GM12878 (cell line): ENCODE data around the gene TMEM135. TPM values are rescaled to one million over a fixed set of nuclear protein-coding genes. Genes with fewer than 3 reads are reported as not detected.

Experiments
- ATAC-seq: fragments of 200-7000 bp; cut with Tn5 transposase; 3 replicates; pipeline ENCODE4 v1.9.1; 2020; ENCODE audit warnings: mild to moderate bottlenecking, moderate library complexity
- BruUV-seq: library from RNA; stranded (reverse); fragments of 400-500 nt; replicated peaks from 2 replicates; lab custom pipeline; 2021; lab: Mats Ljungman, UMichigan
- CTCF ChIA-PET: fragments of 300-600 bp; sonication (Branson Sonifier 250); formaldehyde crosslinking; extraction: SDS; loops from one replicate; lab custom pipeline; 2021; ENCODE audit warnings: inconsistent platforms; lab: Yijun Ruan, JAX
- POLR2A ChIA-PET: fragments of 350-600 bp; formaldehyde crosslinking; extraction: SDS; loops from one replicate; lab custom pipeline; 2021; ENCODE audit warnings: inconsistent platforms; lab: Charles Lee
- RAD21 ChIA-PET: fragments of 300-600 bp; sonication (Branson Sonifier 250); formaldehyde crosslinking; loops from one replicate; lab custom pipeline; 2023; ENCODE audit warnings: antibody characterized with exemption; ENCODE audit not compliant: unreplicated experiment; lab: Charles Lee
- SMC1A ChIA-PET: fragments of 300-600 bp; sonication (Branson Sonifier 250); formaldehyde crosslinking; loops from one replicate; lab custom pipeline; 2023; ENCODE audit not compliant: unreplicated experiment, uncharacterized antibody; lab: Charles Lee
- DNase-seq: peaks from one replicate; pipeline ENCODE4 v3.0.0-alpha.2; 2011; ENCODE audit warnings: low read depth, low spot score
- FAIRE-seq: peaks from 3 replicates; lab custom pipeline; 2011; peaks lifted over from hg19 to GRCh38; lab: Jason Lieb, UNC
- H2AFZ ChIP-seq: 2 replicates; pipeline ENCODE4 v1.6.0; 2011; ENCODE audit warnings: low read depth, low read length, control low read depth; ENCODE audit not compliant: control insufficient read depth
- H3K27ac ChIP-seq: 2 replicates; pipeline ENCODE4 v1.5.1; 2011; ENCODE audit warnings: control low read depth; ENCODE audit not compliant: control insufficient read depth, insufficient read depth
- H3K27me3 ChIP-seq, 2 experiments: replicated peaks in 1 of 2; 2 replicates each; pipeline versions ENCODE4 v1.6.0 to v1.6.1; 2011; ENCODE audit warnings: low read length in 1 of 2; ENCODE audit not compliant: control insufficient read depth in 2 of 2, insufficient read depth in 2 of 2
- H3K36me3 ChIP-seq, 2 experiments: 2 replicates each; pipeline ENCODE4 v1.5.1; 2011; ENCODE audit warnings: low read length in 1 of 2; ENCODE audit not compliant: control insufficient read depth in 2 of 2, insufficient read depth in 2 of 2
- H3K4me1 ChIP-seq: 2 replicates; pipeline ENCODE4 v1.6.1; 2011; ENCODE audit warnings: mild to moderate bottlenecking, low read length, moderate library complexity, mixed read lengths; ENCODE audit not compliant: control insufficient read depth, insufficient read depth
- H3K4me2 ChIP-seq: 2 replicates; pipeline ENCODE4 v1.6.0; 2011; ENCODE audit warnings: control low read depth; ENCODE audit not compliant: control insufficient read depth, insufficient read depth
- H3K4me3 ChIP-seq: fragments of 200-600 bp; sonication (generic); 2 replicates; pipeline ENCODE4 v1.5.1; 2016
- H3K79me2 ChIP-seq: 2 replicates; pipeline ENCODE4 v1.6.0; 2011; ENCODE audit warnings: low read length; ENCODE audit not compliant: control insufficient read depth, insufficient read depth
- H3K9ac ChIP-seq: 2 replicates; pipeline ENCODE4 v1.8.0; 2011; ENCODE audit warnings: low read length, control low read depth, mixed read lengths; ENCODE audit not compliant: control insufficient read depth, insufficient read depth
- H3K9me3 ChIP-seq: replicated peaks from 3 replicates; pipeline ENCODE4 v1.5.1; 2011; ENCODE audit warnings: mild to moderate bottlenecking, low read length; ENCODE audit not compliant: control insufficient read depth, insufficient read depth
- H4K20me1 ChIP-seq: 2 replicates; pipeline ENCODE4 v1.6.0; 2011; ENCODE audit not compliant: control insufficient read depth, insufficient read depth
- GATAD2B ChIP-seq: fragments of 450-650 bp; conservative IDR thresholded peaks from 2 replicates; pipeline ENCODE4 v1.6.1; 2017; ENCODE audit warnings: low read depth, mild to moderate bottlenecking, moderate library complexity
- IKZF2 ChIP-seq, 2 experiments: fragments of 450-650 bp; IDR thresholded peaks; 2 replicates each; pipeline ENCODE4 v1.6.1; 2017; ENCODE audit warnings: mild to moderate bottlenecking in 2 of 2, moderate library complexity in 2 of 2
- IRF4 ChIP-seq: IDR thresholded peaks from 2 replicates; pipeline ENCODE4 v1.6.1; 2011; ENCODE audit warnings: low read depth, low read length
- MEF2A ChIP-seq: IDR thresholded peaks from 2 replicates; pipeline ENCODE4 v1.6.1; 2011; ENCODE audit warnings: low read depth, mild to moderate bottlenecking, low read length, moderate library complexity; ENCODE audit not compliant: insufficient read depth
- MXI1 ChIP-seq: fragments of 150-350 bp; IDR thresholded peaks from 2 replicates; pipeline ENCODE4 v1.6.1; 2011; ENCODE audit warnings: low read depth, mild to moderate bottlenecking, inconsistent platforms, low read length, improper control_type of control experiment
- NRF1 ChIP-seq: conservative IDR thresholded peaks from 2 replicates; pipeline ENCODE4 v1.6.1; 2011; ENCODE audit warnings: mild to moderate bottlenecking, low read depth, low read length, improper control_type of control experiment
- in situ Hi-C: fragments of 300-500 bp; cut with MboI; formaldehyde crosslinking; loops from 9 replicates; pipeline ENCODE4 v1.14.3; 2018; ENCODE audit warnings: mixed read lengths
- intact Hi-C: fragments of 100-400 bp; cut with micrococcal nuclease; formaldehyde crosslinking; loops from one replicate; pipeline ENCODE4 v1.14.2; 2022; ENCODE audit not compliant: unreplicated experiment
- polyA plus RNA-seq, 11 experiments: library from polyadenylated mRNA; depleted of rRNA in 4 of 11; unstranded in 6 of 11; stranded (reverse) in 5 of 11; fragments of >200 nt; fragmentation: Nextera tagmentation in 4 of 11; fragmentation: Illumina TruSeq in 1 of 11; extraction: Ambion mirVana in 4 of 11; extraction: Trizol in 1 of 11; gene quantifications; 1 replicate in 1 of 11; 2 replicates in 10 of 11; pipeline versions ENCODE4 v1.2.1 to v1.2.3, GENCODE V29; 2011 to 2016; ENCODE audit warnings: inconsistent platforms in 2 of 11, missing spikeins in 2 of 11, low read depth in 1 of 11
- total RNA-seq, 4 experiments: library from RNA; depleted of rRNA in 3 of 4; stranded (reverse); fragments of >200 nt in 3 of 4; fragmentation: Illumina TruSeq in 1 of 4; extraction: Trizol in 1 of 4; gene quantifications; 2 replicates each; pipeline versions ENCODE4 v1.2.1 to v1.2.3, GENCODE V29; 2013 to 2021
- TF ChIP-seq, protein P1 (sequence below): fragments of 450-650 bp; conservative IDR thresholded peaks from 2 replicates; pipeline ENCODE4 v1.6.1; 2017; ENCODE audit warnings: mild to moderate bottlenecking, moderate library complexity
- TF ChIP-seq, protein P2 (sequence below): fragments of 450-650 bp; IDR thresholded peaks from 2 replicates; pipeline ENCODE4 v1.6.1; 2016; ENCODE audit warnings: mild to moderate bottlenecking, moderate library complexity, borderline replicate concordance
- TF ChIP-seq, protein P3 (sequence below): fragments of 450-650 bp; IDR thresholded peaks from 2 replicates; pipeline ENCODE4 v1.6.1; 2014; ENCODE audit warnings: mild to moderate bottlenecking

The TMEM135 gene
- total and polyA plus RNA-seq, 10 of the 15 experiments (the other 5 are each of a cell fraction or from before 2014, with no cell fraction given): 7.2 to 117 (median 12.9) TPM

DNA sequence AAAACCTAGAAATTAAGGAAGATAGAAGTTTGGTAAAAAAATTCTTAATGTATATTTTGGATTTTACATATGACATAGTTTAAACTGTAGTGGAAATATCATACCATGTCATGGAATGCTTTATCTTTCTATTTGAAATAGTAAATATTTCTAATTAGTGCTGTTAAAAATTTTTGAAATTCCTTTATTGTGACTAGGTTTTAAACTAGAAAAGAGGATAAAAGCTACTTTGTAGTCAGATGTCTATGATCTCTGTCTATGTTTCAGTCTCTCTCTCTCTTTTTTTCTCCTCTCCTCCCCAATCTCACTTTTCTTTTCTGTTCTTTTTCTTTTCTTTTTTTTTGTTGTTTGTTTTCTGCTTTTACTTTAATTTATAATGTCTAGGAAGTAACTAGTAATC is 226.2 kb downstream of the TMEM135 start (continued):
- TF ChIP-seq, protein P1, sequence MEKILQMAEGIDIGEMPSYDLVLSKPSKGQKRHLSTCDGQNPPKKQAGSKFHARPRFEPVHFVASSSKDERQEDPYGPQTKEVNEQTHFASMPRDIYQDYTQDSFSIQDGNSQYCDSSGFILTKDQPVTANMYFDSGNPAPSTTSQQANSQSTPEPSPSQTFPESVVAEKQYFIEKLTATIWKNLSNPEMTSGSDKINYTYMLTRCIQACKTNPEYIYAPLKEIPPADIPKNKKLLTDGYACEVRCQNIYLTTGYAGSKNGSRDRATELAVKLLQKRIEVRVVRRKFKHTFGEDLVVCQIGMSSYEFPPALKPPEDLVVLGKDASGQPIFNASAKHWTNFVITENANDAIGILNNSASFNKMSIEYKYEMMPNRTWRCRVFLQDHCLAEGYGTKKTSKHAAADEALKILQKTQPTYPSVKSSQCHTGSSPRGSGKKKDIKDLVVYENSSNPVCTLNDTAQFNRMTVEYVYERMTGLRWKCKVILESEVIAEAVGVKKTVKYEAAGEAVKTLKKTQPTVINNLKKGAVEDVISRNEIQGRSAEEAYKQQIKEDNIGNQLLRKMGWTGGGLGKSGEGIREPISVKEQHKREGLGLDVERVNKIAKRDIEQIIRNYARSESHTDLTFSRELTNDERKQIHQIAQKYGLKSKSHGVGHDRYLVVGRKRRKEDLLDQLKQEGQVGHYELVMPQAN: no peak
- no peak for TF ChIP-seq NRF1
- TF ChIP-seq, protein P2, sequence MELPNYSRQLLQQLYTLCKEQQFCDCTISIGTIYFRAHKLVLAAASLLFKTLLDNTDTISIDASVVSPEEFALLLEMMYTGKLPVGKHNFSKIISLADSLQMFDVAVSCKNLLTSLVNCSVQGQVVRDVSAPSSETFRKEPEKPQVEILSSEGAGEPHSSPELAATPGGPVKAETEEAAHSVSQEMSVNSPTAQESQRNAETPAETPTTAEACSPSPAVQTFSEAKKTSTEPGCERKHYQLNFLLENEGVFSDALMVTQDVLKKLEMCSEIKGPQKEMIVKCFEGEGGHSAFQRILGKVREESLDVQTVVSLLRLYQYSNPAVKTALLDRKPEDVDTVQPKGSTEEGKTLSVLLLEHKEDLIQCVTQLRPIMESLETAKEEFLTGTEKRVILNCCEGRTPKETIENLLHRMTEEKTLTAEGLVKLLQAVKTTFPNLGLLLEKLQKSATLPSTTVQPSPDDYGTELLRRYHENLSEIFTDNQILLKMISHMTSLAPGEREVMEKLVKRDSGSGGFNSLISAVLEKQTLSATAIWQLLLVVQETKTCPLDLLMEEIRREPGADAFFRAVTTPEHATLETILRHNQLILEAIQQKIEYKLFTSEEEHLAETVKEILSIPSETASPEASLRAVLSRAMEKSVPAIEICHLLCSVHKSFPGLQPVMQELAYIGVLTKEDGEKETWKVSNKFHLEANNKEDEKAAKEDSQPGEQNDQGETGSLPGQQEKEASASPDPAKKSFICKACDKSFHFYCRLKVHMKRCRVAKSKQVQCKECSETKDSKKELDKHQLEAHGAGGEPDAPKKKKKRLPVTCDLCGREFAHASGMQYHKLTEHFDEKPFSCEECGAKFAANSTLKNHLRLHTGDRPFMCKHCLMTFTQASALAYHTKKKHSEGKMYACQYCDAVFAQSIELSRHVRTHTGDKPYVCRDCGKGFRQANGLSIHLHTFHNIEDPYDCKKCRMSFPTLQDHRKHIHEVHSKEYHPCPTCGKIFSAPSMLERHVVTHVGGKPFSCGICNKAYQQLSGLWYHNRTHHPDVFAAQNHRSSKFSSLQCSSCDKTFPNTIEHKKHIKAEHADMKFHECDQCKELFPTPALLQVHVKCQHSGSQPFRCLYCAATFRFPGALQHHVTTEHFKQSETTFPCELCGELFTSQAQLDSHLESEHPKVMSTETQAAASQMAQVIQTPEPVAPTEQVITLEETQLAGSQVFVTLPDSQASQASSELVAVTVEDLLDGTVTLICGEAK: no peak

DNA sequence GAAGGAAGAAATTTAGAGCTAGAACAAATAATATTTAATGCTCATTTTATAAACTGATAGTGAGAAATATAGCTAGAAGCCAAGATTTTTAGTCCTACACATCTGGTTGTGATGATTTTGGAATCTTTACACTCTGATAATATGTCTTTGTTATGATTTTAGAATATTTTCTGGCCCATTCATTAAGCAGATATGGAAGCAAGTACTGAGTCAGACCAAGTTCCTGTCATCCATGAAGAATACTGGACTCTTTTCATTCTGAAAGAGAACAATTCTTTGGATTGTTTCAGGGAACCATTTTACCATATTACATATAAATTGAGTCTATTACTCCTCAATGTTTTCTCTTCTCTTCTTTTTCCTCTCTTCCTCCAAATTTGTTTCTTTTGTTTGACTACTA is 227.4 kb downstream of the TMEM135 start:
- no peak for FAIRE-seq
- TF ChIP-seq MEF2A (no peak), IRF4 (no peak), MXI1 (no peak), GATAD2B (no peak), IKZF2 (IDR thresholded peaks at IDR 0.05) (no peak)
- TF ChIP-seq, protein P3, sequence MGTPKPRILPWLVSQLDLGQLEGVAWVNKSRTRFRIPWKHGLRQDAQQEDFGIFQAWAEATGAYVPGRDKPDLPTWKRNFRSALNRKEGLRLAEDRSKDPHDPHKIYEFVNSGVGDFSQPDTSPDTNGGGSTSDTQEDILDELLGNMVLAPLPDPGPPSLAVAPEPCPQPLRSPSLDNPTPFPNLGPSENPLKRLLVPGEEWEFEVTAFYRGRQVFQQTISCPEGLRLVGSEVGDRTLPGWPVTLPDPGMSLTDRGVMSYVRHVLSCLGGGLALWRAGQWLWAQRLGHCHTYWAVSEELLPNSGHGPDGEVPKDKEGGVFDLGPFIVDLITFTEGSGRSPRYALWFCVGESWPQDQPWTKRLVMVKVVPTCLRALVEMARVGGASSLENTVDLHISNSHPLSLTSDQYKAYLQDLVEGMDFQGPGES: no peak
- Histone ChIP-seq H3K9ac (no peak overlapping the region), H3K27me3 (no peaks in the 10 kb centered on the region), H3K4me2 (no peak overlapping the region), H3K27ac (no peak overlapping the region), H3K36me3 (no peaks in the 10 kb centered on the region), H3K4me3 (no peak overlapping the region), H2AFZ (no peak overlapping the region), H3K9me3 (no peaks in the 10 kb centered on the region), H3K79me2 (no peaks in the 10 kb centered on the region), H3K4me1 (no peaks in the 10 kb centered on the region), H4K20me1 (no peaks in the 10 kb centered on the region)
- no TSS peak for BruUV-seq
- ChIA-PET CTCF (interaction anchor here (0.6 to 2.0 kb wide), 5 partner anchors 24 to 394 kb away, joined by 3 to 7 read pairs (median 4); no protein-coding TSS in a partner anchor), POLR2A (no interaction called here), RAD21 (interaction anchor here (0.8 kb wide), 1 partner anchor 326 kb away, joined by 3 read pairs; no protein-coding TSS in a partner anchor), SMC1A (interaction anchor here (0.6 to 1.2 kb wide), 4 partner anchors 11 to 137 kb away, joined by 3 to 4 read pairs (median 3); no protein-coding TSS in a partner anchor)
- DNase-seq: no peak
- no peak for ATAC-seq
- intact Hi-C loops: no loop called here
- in situ Hi-C loops: no loop called here
